ENCODE measurements around the gene TRIM29. TPM values are rescaled to one million over a fixed set of nuclear protein-coding genes. Genes with fewer than 3 reads are reported as not detected.

The TRIM29 gene
- total and polyA plus RNA-seq, 12 donors = 0.24 to 4.3 (median 1.1) TPM; not detected in 3

DNA sequence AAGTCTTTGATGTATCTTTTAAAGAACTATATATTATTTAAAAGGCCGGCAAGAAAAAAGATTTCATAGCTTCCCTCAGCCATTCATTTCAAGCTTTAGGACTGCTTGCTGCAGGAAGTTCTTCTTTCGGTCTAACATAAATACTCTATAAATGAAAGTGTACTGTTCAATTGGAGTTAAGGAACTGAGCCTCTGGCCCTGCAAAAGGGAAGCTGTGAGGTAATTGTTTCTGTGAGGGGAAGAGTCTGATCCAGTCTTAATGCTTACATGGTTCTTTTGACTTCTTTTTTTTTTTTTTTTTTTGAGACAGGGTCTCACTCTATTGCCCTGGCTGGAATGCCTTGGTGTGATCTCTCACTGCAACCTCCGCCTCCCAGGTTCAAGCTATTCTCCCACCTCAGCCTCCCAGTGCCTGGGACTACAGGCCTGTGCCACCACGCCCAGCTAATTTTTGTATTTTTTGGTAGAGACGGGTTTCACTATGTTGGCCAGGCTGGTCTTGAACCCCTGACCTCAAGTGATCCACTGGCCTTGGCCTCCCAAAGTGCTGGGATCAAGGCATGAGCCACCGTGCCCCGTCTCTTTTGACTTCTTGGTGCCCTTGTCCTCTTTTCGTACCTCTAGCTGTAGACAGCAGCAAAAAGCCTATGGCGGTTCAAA is 4.7 kb upstream of the TRIM29 start:
- WGBS, 4 donors = 81 to 91% (median 86%) methylated on average over 9 of the region's 9 CpGs
- Histone ChIP-seq H3K27ac (no peak overlapping the region), H3K4me1 (replicated peaks in 1 of 2) (no peaks in the 10 kb centered on the region), H3K27me3 (no peaks in the 10 kb centered on the region), H3K4me3 (no peak overlapping the region), H3K9me3 (replicated peaks in 1 of 3) (no peaks in the 10 kb centered on the region), H3K36me3 (replicated peaks in 1 of 2) (no peaks in the 10 kb centered on the region)
- DNase-seq = peak in 1 of 7 donors; percentile 15
- intact Hi-C loops (cut with DNase I) = no loop called here
- TF ChIP-seq, protein P1, sequence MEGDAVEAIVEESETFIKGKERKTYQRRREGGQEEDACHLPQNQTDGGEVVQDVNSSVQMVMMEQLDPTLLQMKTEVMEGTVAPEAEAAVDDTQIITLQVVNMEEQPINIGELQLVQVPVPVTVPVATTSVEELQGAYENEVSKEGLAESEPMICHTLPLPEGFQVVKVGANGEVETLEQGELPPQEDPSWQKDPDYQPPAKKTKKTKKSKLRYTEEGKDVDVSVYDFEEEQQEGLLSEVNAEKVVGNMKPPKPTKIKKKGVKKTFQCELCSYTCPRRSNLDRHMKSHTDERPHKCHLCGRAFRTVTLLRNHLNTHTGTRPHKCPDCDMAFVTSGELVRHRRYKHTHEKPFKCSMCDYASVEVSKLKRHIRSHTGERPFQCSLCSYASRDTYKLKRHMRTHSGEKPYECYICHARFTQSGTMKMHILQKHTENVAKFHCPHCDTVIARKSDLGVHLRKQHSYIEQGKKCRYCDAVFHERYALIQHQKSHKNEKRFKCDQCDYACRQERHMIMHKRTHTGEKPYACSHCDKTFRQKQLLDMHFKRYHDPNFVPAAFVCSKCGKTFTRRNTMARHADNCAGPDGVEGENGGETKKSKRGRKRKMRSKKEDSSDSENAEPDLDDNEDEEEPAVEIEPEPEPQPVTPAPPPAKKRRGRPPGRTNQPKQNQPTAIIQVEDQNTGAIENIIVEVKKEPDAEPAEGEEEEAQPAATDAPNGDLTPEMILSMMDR (IDR thresholded peaks at IDR 0.05) = no peak
- no peak for TF ChIP-seq POLR2A (IDR thresholded peaks at IDR 0.05)

DNA sequence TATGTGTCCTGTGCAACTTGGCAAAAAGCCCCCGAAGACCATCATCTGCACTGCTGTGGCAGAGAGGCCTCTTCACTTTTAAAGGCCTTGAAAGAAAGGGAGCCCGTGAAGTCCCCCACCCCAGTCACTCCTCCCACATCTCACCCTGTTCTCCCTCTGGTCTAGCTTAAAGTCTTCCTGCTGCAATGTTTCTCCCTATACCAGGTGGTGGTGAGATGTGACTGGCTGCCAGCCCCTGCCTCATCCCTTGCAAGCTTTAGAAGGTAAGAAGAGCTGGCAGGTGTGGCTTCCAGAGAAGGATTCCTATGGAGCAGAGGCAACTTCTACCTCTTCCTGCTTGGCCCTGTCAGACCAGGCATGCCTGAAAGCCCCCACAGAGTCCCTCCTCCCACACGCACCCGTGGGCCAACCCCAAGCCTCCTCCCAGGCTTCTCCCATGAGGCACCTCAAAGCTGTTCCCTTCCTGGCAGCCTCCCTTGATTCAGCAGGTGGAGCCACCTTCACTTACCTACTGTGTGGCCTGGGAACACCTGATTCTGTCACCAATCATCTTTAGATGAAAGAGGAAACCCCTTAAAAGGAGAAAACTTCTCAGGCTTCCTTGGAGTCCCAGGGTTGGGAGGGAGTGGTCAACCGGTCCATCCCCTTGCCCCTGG is 4.0 kb upstream of the TRIM29 start:
- intact Hi-C loops (cut with DNase I) = no loop called here
- 69 to 71% (median 69%) methylated on average over 4 to 5 of the region's 5 CpGs for WGBS, 4 donors
- TF ChIP-seq, protein P1 (IDR thresholded peaks at IDR 0.05) = no peak
- no peak for TF ChIP-seq POLR2A (IDR thresholded peaks at IDR 0.05)
- Histone ChIP-seq H3K4me3 (no peak overlapping the region), H3K9me3 (replicated peaks in 1 of 3) (no peaks in the 10 kb centered on the region), H3K4me1 (replicated peaks in 1 of 2) (no peaks in the 10 kb centered on the region), H3K36me3 (replicated peaks in 1 of 2) (no peaks in the 10 kb centered on the region), H3K27ac (no peak overlapping the region), H3K27me3 (no peaks in the 10 kb centered on the region)
- peak in 1 of 7 donors; percentile 5 for DNase-seq

DNA sequence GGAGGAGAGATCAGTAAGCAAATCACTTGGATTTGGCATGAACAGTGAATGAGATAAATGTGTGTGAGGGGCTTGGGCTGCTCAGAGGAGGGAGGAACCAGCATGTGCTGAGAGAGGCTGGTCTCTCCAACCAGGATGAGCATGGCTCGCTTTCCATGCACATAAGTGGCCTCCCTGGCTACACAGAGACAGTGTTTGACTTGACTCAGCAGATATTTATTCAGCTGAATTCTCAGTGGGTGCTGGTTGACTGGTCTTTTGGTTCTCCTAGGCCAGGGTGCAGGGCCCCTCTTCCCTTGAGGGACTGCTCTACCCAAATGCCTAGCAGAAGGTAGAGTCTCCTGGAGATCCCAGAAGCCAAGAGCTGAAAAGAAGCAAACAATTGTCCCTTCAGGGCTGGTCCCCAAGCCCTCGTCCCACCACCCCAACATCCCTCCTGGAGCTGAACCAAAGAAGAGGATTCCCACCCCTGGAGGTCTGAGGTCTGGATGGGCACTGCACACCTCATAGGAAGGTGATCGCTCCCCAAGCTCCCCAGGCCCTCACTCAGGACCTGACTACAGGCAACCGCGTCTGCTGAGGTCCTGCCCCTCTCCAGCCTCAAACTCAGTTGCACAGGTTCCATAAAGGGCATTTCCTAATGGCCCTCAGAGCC is 3.3 kb upstream of the TRIM29 start:
- Histone ChIP-seq H3K4me3 (no peak overlapping the region), H3K36me3 (replicated peaks in 1 of 2) (no peaks in the 10 kb centered on the region), H3K27ac (no peak overlapping the region), H3K9me3 (replicated peaks in 1 of 3) (no peaks in the 10 kb centered on the region), H3K27me3 (no peaks in the 10 kb centered on the region), H3K4me1 (replicated peaks in 1 of 2) (no peaks in the 10 kb centered on the region)
- intact Hi-C loops (cut with DNase I) = no loop called here
- WGBS, 4 donors = 69 to 100% (median 76%) methylated on average over 1 to 5 of the region's 5 CpGs
- DNase-seq = peak in 1 of 7 donors; percentile 36
- TF ChIP-seq, protein P1 (IDR thresholded peaks at IDR 0.05) = no peak
- TF ChIP-seq POLR2A (IDR thresholded peaks at IDR 0.05) = no peak

DNA sequence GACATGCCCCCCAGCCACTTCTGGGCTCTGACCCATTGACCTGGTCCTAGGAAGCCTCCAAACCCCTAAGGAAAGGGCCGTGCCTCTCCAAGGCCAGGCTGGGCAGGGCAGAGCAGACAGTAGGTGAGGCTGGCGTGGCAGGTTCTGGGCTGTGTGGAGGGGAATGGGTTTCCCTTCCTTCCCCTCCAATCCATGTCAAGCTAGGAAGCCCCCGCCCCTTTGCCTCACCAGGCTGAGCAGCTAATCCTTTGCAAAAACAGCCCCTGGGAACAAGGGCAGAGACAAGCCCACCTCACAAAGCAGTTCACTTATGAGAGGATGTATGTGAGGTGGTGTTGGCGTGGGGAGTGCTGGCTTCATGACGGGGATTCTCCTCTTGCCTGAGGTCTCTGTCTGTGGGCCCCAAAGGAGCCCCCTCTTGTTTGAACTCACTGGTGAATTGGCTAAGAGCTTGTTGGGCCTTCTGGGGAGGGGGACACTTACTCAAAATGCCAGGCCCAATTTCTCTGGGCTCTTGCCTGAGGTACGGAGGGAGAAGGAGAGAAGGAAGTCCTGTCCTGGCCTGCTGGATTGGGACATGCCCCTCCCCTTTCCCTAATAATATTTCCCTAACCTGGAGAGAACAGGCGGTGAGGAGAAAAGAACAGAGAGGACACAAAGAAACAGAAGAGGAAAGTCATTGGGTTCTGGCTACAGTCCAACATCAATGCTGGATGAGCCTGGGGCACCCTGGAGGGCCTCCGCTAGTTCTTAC is 1.6 kb upstream of the TRIM29 start:
- Histone ChIP-seq H3K27ac (no peak overlapping the region), H3K9me3 (replicated peaks in 1 of 3) (no peaks in the 10 kb centered on the region), H3K27me3 (no peaks in the 10 kb centered on the region), H3K4me1 (replicated peaks in 1 of 2) (no peaks in the 10 kb centered on the region), H3K4me3 (no peak overlapping the region), H3K36me3 (replicated peaks in 1 of 2) (no peaks in the 10 kb centered on the region)
- peak in 3 of 7 donors; percentile 2 to 34 (median 8) for DNase-seq
- 77 to 90% (median 88%) methylated on average over 7 to 8 of the region's 8 CpGs for WGBS, 4 donors
- TF ChIP-seq, protein P1 (IDR thresholded peaks at IDR 0.05) = no peak
- TF ChIP-seq POLR2A (IDR thresholded peaks at IDR 0.05) = no peak
- intact Hi-C loops (cut with DNase I) = no loop called here
